OCI-LY1 (cell line): ENCODE data around the gene CTTNBP2.

Source experiments
- EZH2 ChIP-seq: fragments of 200-600 bp; sonication (generic), shearing (Covaris generic); IDR thresholded peaks from 2 replicates; pipeline ENCODE4 v1.8.0; 2017; ENCODE audit warnings: borderline replicate concordance, mixed run types, mild to moderate bottlenecking, antibody characterized with exemption, low read length, moderate library complexity, mixed read lengths
- TF ChIP-seq, protein P1 (sequence below): fragments of 200-600 bp; sonication (generic), shearing (Covaris generic); IDR thresholded peaks from 2 replicates; pipeline ENCODE4 v1.5.1; 2017; ENCODE audit warnings: mild to moderate bottlenecking, antibody characterized with exemption, low read length, moderate library complexity, mixed read lengths

DNA sequence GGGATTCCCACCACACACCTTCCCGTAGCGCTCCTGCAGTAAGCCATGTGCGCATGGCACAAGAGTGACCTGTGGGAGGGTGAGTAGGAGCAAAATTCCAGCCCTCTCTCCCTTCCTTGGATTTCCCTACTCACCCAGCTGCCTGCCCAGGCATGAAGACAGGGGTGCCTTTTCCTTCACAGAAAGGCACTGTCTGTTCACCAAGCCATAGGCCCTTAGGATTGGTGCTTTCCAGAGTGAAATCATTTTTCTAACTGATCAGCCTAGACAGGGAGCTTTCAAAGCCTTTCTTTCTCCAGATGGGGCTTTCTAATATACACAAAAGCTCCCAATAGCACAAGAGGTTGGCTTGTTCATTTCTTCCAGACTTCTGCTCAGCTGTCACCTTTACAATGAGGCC, 79.7 kb downstream of the CTTNBP2 start:
- TF ChIP-seq, protein P1, sequence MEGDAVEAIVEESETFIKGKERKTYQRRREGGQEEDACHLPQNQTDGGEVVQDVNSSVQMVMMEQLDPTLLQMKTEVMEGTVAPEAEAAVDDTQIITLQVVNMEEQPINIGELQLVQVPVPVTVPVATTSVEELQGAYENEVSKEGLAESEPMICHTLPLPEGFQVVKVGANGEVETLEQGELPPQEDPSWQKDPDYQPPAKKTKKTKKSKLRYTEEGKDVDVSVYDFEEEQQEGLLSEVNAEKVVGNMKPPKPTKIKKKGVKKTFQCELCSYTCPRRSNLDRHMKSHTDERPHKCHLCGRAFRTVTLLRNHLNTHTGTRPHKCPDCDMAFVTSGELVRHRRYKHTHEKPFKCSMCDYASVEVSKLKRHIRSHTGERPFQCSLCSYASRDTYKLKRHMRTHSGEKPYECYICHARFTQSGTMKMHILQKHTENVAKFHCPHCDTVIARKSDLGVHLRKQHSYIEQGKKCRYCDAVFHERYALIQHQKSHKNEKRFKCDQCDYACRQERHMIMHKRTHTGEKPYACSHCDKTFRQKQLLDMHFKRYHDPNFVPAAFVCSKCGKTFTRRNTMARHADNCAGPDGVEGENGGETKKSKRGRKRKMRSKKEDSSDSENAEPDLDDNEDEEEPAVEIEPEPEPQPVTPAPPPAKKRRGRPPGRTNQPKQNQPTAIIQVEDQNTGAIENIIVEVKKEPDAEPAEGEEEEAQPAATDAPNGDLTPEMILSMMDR = no peak
- no peak for TF ChIP-seq EZH2
